Epithelial cell of proximal tubule (primary cell): Measurements from ENCODE around the gene PKD1L1. TPM values are rescaled to one million over a fixed set of nuclear protein-coding genes. Genes with fewer than 3 reads are reported as not detected.

Experiments
- DNase-seq: peaks from one replicate; pipeline ENCODE4 v3.0.0-alpha.2; 2011; ENCODE audit warnings: low read depth
- H3K4me3 ChIP-seq: 2 replicates; pipeline ENCODE4 v1.5.1; 2011; ENCODE audit warnings: low read depth, mild to moderate bottlenecking, low read length
- total RNA-seq: library from RNA; depleted of rRNA; stranded (reverse); fragments of >200 nt; gene quantifications from 2 replicates; pipeline ENCODE4 v1.2.3, GENCODE V29; 2015
- TF ChIP-seq, protein P1 (sequence below): conservative IDR thresholded peaks from 2 replicates; pipeline ENCODE4 v1.5.1; 2012; ENCODE audit warnings: low read depth, mild to moderate bottlenecking, low read length

Gene PKD1L1
- total RNA-seq, 1 donor from 2014 or later, result not detected

DNA sequence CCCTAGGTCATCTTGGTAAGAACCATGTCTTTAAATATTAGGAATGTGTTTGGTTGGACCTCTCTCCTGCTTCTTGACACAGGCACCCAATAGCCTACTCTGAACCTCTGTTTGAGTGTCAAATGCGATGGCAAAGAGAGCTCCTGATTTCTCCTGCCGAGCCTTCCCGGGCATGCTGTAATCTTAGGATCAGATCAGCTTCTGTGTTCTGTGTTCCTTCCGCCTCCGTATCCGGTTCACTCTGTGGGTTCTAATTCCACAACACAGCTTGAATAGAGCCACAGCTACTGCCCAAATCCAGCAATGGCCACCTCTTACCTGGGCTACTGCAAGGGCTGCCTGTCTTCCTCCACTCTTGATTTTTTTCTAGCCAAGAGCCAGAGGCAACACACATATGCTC is 201.1 kb downstream of the PKD1L1 start:
- TF ChIP-seq, protein P1, sequence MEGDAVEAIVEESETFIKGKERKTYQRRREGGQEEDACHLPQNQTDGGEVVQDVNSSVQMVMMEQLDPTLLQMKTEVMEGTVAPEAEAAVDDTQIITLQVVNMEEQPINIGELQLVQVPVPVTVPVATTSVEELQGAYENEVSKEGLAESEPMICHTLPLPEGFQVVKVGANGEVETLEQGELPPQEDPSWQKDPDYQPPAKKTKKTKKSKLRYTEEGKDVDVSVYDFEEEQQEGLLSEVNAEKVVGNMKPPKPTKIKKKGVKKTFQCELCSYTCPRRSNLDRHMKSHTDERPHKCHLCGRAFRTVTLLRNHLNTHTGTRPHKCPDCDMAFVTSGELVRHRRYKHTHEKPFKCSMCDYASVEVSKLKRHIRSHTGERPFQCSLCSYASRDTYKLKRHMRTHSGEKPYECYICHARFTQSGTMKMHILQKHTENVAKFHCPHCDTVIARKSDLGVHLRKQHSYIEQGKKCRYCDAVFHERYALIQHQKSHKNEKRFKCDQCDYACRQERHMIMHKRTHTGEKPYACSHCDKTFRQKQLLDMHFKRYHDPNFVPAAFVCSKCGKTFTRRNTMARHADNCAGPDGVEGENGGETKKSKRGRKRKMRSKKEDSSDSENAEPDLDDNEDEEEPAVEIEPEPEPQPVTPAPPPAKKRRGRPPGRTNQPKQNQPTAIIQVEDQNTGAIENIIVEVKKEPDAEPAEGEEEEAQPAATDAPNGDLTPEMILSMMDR, result no peak
- no peak for DNase-seq

DNA sequence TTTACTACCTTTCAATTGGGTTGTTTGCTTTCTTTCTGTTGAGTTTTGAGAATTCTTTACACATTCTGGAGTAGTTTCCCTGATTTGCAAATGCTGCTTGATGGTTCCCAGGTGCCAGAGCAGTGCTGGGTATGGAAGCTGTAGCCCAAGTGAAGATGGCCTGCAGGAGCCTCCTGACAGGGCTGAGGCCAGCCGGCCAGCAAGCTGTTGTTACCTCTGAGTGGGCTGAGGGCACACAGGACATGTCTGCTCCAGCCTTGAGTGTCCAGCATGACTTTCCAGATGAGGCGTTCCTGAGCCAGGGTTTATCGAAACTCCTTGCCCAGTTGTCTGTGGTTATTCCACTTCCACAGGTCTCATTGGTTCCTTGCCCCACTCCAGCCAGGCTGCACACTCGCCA is 201.8 kb downstream of the PKD1L1 start:
- no peak for DNase-seq
- TF ChIP-seq, protein P1, result no peak

More for the DNA sequence above, 201.1 kb downstream of the PKD1L1 start:
- H3K4me3 ChIP-seq, result no peak overlapping the region

DNA sequence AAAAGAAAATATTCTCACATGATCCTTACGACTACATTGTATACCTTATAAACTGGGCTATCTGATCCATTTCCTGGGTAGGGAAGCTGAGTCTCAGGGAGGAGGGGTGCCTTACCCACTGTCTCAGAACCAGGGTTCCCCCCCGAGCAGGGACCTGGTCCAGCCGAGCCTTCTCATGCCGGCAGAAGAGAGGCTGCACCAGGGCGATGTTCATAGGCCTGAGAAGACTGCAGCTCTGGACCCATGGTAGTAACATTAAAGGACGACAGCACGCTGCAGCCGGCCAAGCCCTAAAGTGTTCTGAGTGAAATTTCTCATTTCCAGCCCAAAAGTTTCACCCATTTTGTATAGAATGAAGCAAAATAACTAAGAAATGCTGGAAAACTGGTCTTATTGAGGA is 203.4 kb downstream of the PKD1L1 start:
- H3K4me3 ChIP-seq, result no peak overlapping the region
- DNase-seq, result no peak
- TF ChIP-seq, protein P1, result no peak

More for the DNA sequence above, 201.8 kb downstream of the PKD1L1 start:
- no peak overlapping the region for H3K4me3 ChIP-seq

DNA sequence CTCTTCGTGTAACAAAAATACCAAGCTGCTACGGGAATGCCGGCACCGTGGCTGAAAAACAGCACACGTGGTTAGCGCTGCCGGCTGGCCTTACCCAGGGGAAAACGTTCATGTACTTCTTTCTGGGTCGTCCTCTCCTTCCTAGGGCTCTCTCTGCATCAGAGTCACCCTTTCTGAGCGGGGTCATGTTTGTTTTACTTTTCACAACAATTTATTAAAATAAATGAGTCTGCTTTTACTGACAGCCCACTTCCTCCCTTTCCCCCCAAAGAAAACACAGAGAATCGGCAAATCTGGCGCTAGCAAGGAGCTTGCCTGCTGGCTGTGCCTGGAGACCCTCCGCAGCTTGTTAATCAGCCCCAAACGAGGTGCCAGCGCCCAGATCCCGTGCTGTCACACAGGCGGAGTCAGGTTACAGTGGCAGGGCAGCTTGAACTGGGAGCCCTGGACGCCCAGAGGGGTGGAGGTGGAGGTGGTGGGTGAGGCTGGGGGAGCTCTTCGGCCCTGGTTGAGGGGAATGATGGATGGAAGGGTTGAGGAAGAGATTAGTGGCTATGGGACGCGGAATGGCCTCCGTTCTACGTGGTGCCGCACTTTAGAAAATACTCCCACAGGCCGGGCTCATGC is 204.2 kb downstream of the PKD1L1 start:
- TF ChIP-seq, protein P1, result no peak
- no peak for DNase-seq
- no peak overlapping the region for H3K4me3 ChIP-seq

DNA sequence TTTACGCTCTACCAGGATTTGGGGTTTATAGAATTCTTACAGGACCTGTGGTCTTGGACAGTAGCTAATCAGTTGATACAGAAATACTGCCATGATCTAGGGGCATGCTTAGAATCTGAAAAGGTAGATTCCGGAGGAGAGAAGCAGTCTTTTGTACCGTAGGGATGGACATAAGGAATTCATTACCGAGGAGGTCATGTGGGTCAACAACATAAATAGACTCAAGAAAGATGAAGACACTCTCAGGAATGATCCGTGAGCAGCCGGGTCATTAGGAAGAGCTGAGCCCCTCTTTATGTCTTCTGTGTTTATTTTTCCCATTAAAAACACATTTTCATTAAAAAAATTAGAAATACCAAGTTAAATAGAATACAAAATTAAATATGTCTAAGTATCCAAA is 206.3 kb downstream of the PKD1L1 start:
- H3K4me3 ChIP-seq, result no peak overlapping the region
- TF ChIP-seq, protein P1, result no peak
- DNase-seq, result no peak

DNA sequence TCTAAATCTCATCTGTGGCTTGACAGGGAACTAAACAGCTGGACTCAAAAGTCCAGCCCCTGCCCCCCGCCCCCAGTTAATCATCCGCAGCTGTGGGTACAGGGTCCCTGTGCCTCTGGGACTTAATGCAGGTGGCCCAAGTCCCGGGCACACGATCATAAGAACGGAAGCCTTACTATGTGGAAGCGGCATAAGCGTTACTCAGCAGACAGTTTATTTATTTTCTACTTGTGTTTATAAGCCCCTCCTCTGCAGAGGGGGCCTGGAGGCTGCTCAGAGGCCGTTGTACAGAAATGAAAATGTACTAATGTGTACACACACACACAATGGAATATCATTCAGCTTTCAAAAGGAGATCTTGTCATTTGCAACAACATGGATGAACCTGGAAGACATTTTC is 208.4 kb downstream of the PKD1L1 start:
- no peak for DNase-seq
- TF ChIP-seq, protein P1, result no peak
- H3K4me3 ChIP-seq, result no peak overlapping the region

DNA sequence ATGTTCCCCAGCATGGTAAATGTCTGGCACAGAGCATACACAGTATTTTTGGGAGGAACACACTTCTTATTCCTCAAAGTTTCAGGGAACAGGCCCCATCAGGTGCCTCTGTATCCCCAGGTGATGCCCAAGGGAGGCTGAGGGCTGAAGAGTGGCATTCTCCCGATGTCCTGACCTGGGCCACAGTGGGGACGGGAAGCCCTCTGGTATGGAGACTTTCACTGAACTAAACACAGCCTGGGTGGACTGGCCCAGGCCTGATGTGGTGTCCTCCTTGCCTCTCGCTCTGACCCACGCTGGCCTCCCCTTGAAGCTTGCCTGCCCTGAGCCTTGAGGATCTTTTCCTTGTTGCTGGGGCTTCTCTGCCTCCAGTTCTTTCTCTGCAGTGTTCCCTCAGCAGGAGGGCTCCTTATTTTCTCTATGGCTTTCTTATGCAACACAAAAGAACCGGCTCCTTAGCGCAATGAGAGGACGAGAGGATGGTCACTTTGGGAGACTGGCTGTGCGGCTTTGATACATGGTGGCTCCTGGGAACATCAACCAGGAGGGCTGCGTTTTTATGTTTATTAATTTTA is 208.9 kb downstream of the PKD1L1 start:
- TF ChIP-seq, protein P1, result no peak
- no peak for DNase-seq
- H3K4me3 ChIP-seq, result no peak overlapping the region
